SU-DHL-6 (cell line): ENCODE data around the gene KCTD1.

Experiments used
- H2AFZ ChIP-seq: fragments of 200-600 bp; sonication (generic); 2 replicates; pipeline ENCODE4 v1.6.1; 2014; ENCODE audit warnings: low read depth, mild to moderate bottlenecking, moderate library complexity, mixed read lengths, antibody characterized with exemption, low read length; ENCODE audit not compliant: severe bottlenecking
- H3F3A ChIP-seq: fragments of 200-600 bp; shearing (Covaris generic); 2 replicates; pipeline ENCODE4 v1.6.0; 2016; ENCODE audit warnings: antibody characterized with exemption, mild to moderate bottlenecking; ENCODE audit not compliant: insufficient read depth
- H3K27ac ChIP-seq: fragments of 200-600 bp; sonication (generic); 2 replicates; pipeline ENCODE4 v1.5.1; 2016; ENCODE audit warnings: low read depth, mild to moderate bottlenecking, low read length, moderate library complexity, mixed read lengths
- H3K27me3 ChIP-seq: fragments of 200-600 bp; sonication (generic), shearing (Covaris generic); 2 replicates; pipeline ENCODE4 v1.6.0; 2014; ENCODE audit warnings: mild to moderate bottlenecking, low read length
- H3K36me3 ChIP-seq: fragments of 200-600 bp; sonication (generic); 2 replicates; pipeline ENCODE4 v1.6.1; 2014; ENCODE audit warnings: mild to moderate bottlenecking, low read length, mixed read lengths
- H3K4me2 ChIP-seq: fragments of 300-600, 200-600 bp; shearing (Covaris generic), sonication (generic); 2 replicates; pipeline ENCODE4 v1.6.0; 2014; ENCODE audit warnings: low read length, low read depth, mild to moderate bottlenecking; ENCODE audit not compliant: poor library complexity, severe bottlenecking
- H3K4me3 ChIP-seq: fragments of 200-600 bp; sonication (generic); 2 replicates; pipeline ENCODE4 v1.5.1; 2014; ENCODE audit warnings: antibody characterized with exemption, low read length, mild to moderate bottlenecking, mixed read lengths; ENCODE audit not compliant: insufficient read depth, poor library complexity, severe bottlenecking
- H3K79me2 ChIP-seq: fragments of 200-600 bp; sonication (generic); 2 replicates; pipeline ENCODE4 v1.6.1; 2014; ENCODE audit warnings: mild to moderate bottlenecking, low read length, moderate library complexity; ENCODE audit not compliant: insufficient read depth
- H3K9ac ChIP-seq: fragments of 200-600 bp; sonication (generic); 2 replicates; pipeline ENCODE4 v1.7.0; 2014; ENCODE audit warnings: mild to moderate bottlenecking, low read length
- H3K9me2 ChIP-seq: fragments of 200-600 bp; sonication (generic); replicated peaks from 2 replicates; pipeline ENCODE4 v1.6.1; 2014; ENCODE audit warnings: low read length; ENCODE audit not compliant: insufficient read depth
- H3K9me3 ChIP-seq: fragments of 200-600 bp; sonication (generic); 2 replicates; pipeline ENCODE4 v1.6.1; 2014; ENCODE audit warnings: low read length, mixed read lengths; ENCODE audit not compliant: insufficient read depth
- H4K20me1 ChIP-seq: fragments of 200-600 bp; sonication (generic); 2 replicates; pipeline ENCODE4 v1.6.1; 2014; ENCODE audit warnings: low read depth, mild to moderate bottlenecking, antibody characterized with exemption, low read length, moderate library complexity, mixed read lengths
- CTCF ChIP-seq: fragments of 200-600 bp; sonication (generic); IDR thresholded peaks from one replicate; pipeline ENCODE4 v1.5.1; 2017; ENCODE audit warnings: antibody characterized with exemption, mild to moderate bottlenecking, low read length, moderate library complexity; ENCODE audit not compliant: insufficient read depth, poor library complexity, severe bottlenecking
- EZH2phosphoT487 ChIP-seq: fragments of 200-600 bp; sonication (generic), shearing (Covaris generic); conservative IDR thresholded peaks from 2 replicates; pipeline ENCODE4 v1.6.1; 2018; ENCODE audit warnings: mild to moderate bottlenecking, antibody characterized with exemption, low read length, moderate library complexity, mixed read lengths

Gene KCTD1

GRCh38 chr18:26548415-26549262, at the start of gene KCTD1:
KCTD1 (minus strand) TSS chr18:26548553; CDS start chr18:26548536, 17 bp downstream.
- Histone ChIP-seq H3K36me3 (no peaks in the 10 kb centered on the region), H4K20me1 (no peaks in the 10 kb centered on the region), H3K9ac (peak within 1 kb of the TSS; percentile 65), H3K4me3 (peak within 1 kb of the TSS; percentile 72), H3F3A (no peaks in the 10 kb centered on the region; the same call in none of the 2 replicates), H3K9me2 (no peaks in the 10 kb centered on the region), H3K27ac (no peak within 1 kb of the TSS), H3K27me3 (no peaks in the 10 kb centered on the region), H3K4me2 (peak within 1 kb of the TSS; percentile 92), H2AFZ (peak within 1 kb of the TSS; percentile 99), H3K9me3 (no peaks in the 10 kb centered on the region), H3K79me2 (no peaks in the 10 kb centered on the region)
- TF ChIP-seq CTCF: no peak
- TF ChIP-seq EZH2phosphoT487: no peak

- H3K9me2 ChIP-seq: no peaks in the 10 kb centered on the region
- no peaks in the 10 kb centered on the region for H4K20me1 ChIP-seq
- H2AFZ ChIP-seq: no peak overlapping the region
- no peak overlapping the region for H3K4me3 ChIP-seq
- no peak overlapping the region for H3K9ac ChIP-seq
- no peaks in the 10 kb centered on the region for H3K36me3 ChIP-seq
- no peaks in the 10 kb centered on the region for H3F3A ChIP-seq
- H3K4me2 ChIP-seq: no peak overlapping the region
- TF ChIP-seq EZH2phosphoT487 (no peak), CTCF (no peak)
- no peaks in the 10 kb centered on the region for H3K27me3 ChIP-seq
- no peaks in the 10 kb centered on the region for H3K9me3 ChIP-seq
- no peaks in the 10 kb centered on the region for H3K79me2 ChIP-seq
- H3K27ac ChIP-seq: no peak overlapping the region
Measured at GRCh38 chr18:26593365-26594320, 45.3 kb upstream of the KCTD1 start.

- Histone ChIP-seq H3K4me3 (no peak overlapping the region), H3F3A (no peaks in the 10 kb centered on the region), H3K27me3 (no peaks in the 10 kb centered on the region), H2AFZ (no peak overlapping the region), H4K20me1 (no peaks in the 10 kb centered on the region), H3K36me3 (no peaks in the 10 kb centered on the region), H3K27ac (no peak overlapping the region), H3K9me2 (no peaks in the 10 kb centered on the region), H3K79me2 (no peaks in the 10 kb centered on the region), H3K9ac (no peak overlapping the region), H3K4me2 (no peak overlapping the region), H3K9me3 (no peaks in the 10 kb centered on the region)
- TF ChIP-seq EZH2phosphoT487: no peak
- no peak for TF ChIP-seq CTCF
Measured at GRCh38 chr18:26584745-26585144, 36.4 kb upstream of the KCTD1 start.
